HTERT RPE-1 (cell line): Measurements from ENCODE around the gene TRPV5.

ENCODE experiments used
- in situ Hi-C: fragments of 300-500 bp; cut with MboI; formaldehyde crosslinking; loops from 4 replicates; pipeline ENCODE4 v1.14.3; 2020; ENCODE audit warnings: low sequenced_read_pairs

The TRPV5 gene

GRCh38 chr7:142889816-142890215, 43.7 kb downstream of the TRPV5 start:
- in situ Hi-C loops: no loop called here

GRCh38 chr7:142887282-142888015, 46.1 kb downstream of the TRPV5 start:
- in situ Hi-C loops: no loop called here

GRCh38 chr7:142886866-142887265, 46.7 kb downstream of the TRPV5 start:
- in situ Hi-C loops: no loop called here

- in situ Hi-C loops: no loop called here
Observed at GRCh38 chr7:142885311-142886230, 48.0 kb downstream of the TRPV5 start, which contains the start of gene TRPV6. TRPV6 (minus strand) TSS chr7:142885745.

GRCh38 chr7:142884286-142884640, 49.3 kb downstream of the TRPV5 start:
- in situ Hi-C loops: no loop called here

- in situ Hi-C loops: no loop called here
Observed at GRCh38 chr7:142883571-142884285, 49.8 kb downstream of the TRPV5 start.

GRCh38 chr7:142883145-142883544, 50.4 kb downstream of the TRPV5 start:
- in situ Hi-C loops: no loop called here

GRCh38 chr7:142882338-142882678, 51.2 kb downstream of the TRPV5 start:
- in situ Hi-C loops: no loop called here

- in situ Hi-C loops: no loop called here
Observed at GRCh38 chr7:142881586-142882337, 51.8 kb downstream of the TRPV5 start.

GRCh38 chr7:142880876-142881505, 52.6 kb downstream of the TRPV5 start:
- in situ Hi-C loops: no loop called here

GRCh38 chr7:142879060-142879459, 54.5 kb downstream of the TRPV5 start:
- in situ Hi-C loops: no loop called here

- in situ Hi-C loops: no loop called here
Observed at GRCh38 chr7:142878315-142878714, 55.2 kb downstream of the TRPV5 start.

GRCh38 chr7:142876991-142877910, 56.3 kb downstream of the TRPV5 start:
- in situ Hi-C loops: no loop called here

DNA sequence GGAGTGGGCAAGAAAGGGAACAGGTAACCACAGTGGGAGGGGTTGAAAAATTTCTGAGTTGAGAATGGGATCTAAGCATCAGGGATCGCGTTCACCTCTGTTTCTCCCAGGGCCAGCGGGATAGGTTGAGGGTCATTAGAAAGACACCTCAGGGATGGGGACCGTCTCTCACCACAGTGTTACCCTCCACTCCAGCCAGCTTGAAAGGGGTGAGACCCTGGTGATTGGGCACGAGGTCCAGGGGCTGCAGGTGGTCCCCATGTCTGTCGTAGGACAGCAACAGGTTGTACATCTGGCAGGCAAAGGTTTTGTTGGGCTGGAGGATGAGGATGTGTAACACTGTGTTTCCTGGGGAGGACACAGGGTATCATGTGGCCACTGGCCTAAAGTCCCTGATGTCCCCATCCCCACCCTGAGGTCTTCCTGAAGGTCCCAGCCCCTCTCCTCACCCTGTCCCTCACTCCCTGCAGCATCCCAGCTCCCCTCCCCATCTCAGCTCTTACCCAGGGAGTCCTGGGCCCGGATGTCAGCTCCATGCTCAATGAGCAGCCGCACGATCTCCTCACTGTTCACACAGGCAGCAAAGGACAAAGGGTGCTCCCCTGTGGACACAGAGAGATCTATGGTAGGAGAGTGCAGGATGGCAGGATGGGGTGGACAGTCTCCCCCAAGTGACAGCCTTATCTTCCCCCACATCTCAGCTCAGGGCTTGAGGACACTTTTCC, 57.1 kb downstream of the TRPV5 start:
- in situ Hi-C loops: no loop called here

- in situ Hi-C loops: no loop called here
Observed at GRCh38 chr7:142875456-142875855, 58.1 kb downstream of the TRPV5 start.

- in situ Hi-C loops: no loop called here
Observed at GRCh38 chr7:142874837-142875236, 58.7 kb downstream of the TRPV5 start.

- in situ Hi-C loops: no loop called here
Observed at GRCh38 chr7:142874409-142874808, 59.1 kb downstream of the TRPV5 start.

GRCh38 chr7:142873871-142874270, 59.7 kb downstream of the TRPV5 start:
- in situ Hi-C loops: no loop called here
